HG02852 (cell line): ENCODE data around the gene PLAC8.
"Not testable (repeated sequence)": the region's sequence is repeated elsewhere in the genome, so short reads cannot be mapped to it uniquely, and the experiment has no call there.

Experiments used
- ATAC-seq: cut with Tn5 transposase; IDR thresholded peaks from one replicate; pipeline ENCODE4 v1.9.1; 2021; ENCODE audit warnings: mild to moderate bottlenecking, moderate library complexity; ENCODE audit not compliant: unreplicated experiment

The PLAC8 gene

GRCh38 chr4:83074086-83074704 lies 40.3 kb downstream of the PLAC8 start:
- peak; percentile 90 for ATAC-seq

GRCh38 chr4:83071116-83071515 lies 43.4 kb downstream of the PLAC8 start:
- no peak for ATAC-seq

- ATAC-seq, result no peak
Measured at GRCh38 chr4:83067058-83067639, 47.4 kb downstream of the PLAC8 start.

- no peak for ATAC-seq
Measured at GRCh38 chr4:83065266-83065665, 49.3 kb downstream of the PLAC8 start.

- ATAC-seq, result no peak
Measured at GRCh38 chr4:83062739-83063138, 51.8 kb downstream of the PLAC8 start.

- ATAC-seq, result no peak
Measured at GRCh38 chr4:83054928-83055327, 59.6 kb downstream of the PLAC8 start.

- not testable (repeated sequence) for ATAC-seq
Measured at GRCh38 chr4:83048781-83049180, 65.7 kb downstream of the PLAC8 start.

GRCh38 chr4:83046693-83047473 lies 67.6 kb downstream of the PLAC8 start:
- ATAC-seq, result no peak

- ATAC-seq, result no peak
Measured at GRCh38 chr4:83043801-83044407, 70.6 kb downstream of the PLAC8 start.

GRCh38 chr4:83043157-83043556 lies 71.4 kb downstream of the PLAC8 start:
- ATAC-seq, result not testable (repeated sequence)

GRCh38 chr4:83040269-83040668 lies 74.3 kb downstream of the PLAC8 start:
- ATAC-seq, result no peak
